Neuronal stem cell (in vitro differentiated cells): Measurements from ENCODE around the gene CACNB4.
"Not testable (repeated sequence)": the region's sequence is repeated elsewhere in the genome, so short reads cannot be mapped to it uniquely, and the experiment has no call there.

Experiments used
- DNase-seq: peaks from one replicate; pipeline ENCODE4 v3.0.0-alpha.2; 2013; ENCODE audit warnings: low spot score
- H2AFZ ChIP-seq: one replicate; pipeline ENCODE4 v1.6.1; 2013; ENCODE audit warnings: mild to moderate bottlenecking, low read length, inconsistent platforms
- H2AK5ac ChIP-seq: 2 replicates; pipeline ENCODE4 v1.6.1; 2013; ENCODE audit warnings: low read depth, mild to moderate bottlenecking, inconsistent platforms, low read length, moderate library complexity, mixed read lengths
- H2BK120ac ChIP-seq: 2 replicates; pipeline ENCODE4 v1.6.1; 2013; ENCODE audit warnings: low read depth, mild to moderate bottlenecking, inconsistent platforms, low read length, moderate library complexity, mixed read lengths
- H2BK12ac ChIP-seq: one replicate; pipeline ENCODE4 v1.6.1; 2013; ENCODE audit warnings: low read length, inconsistent platforms
- H2BK15ac ChIP-seq: 2 replicates; pipeline ENCODE4 v1.6.1; 2013; ENCODE audit warnings: mild to moderate bottlenecking, low read length, inconsistent platforms, mixed read lengths
- H2BK5ac ChIP-seq: one replicate; pipeline ENCODE4 v1.6.1; 2013; ENCODE audit warnings: inconsistent platforms, mild to moderate bottlenecking, low read length, moderate library complexity
- H3K14ac ChIP-seq: one replicate; pipeline ENCODE4 v1.6.1; 2013; ENCODE audit warnings: low read length, inconsistent platforms
- H3K18ac ChIP-seq: 2 replicates; pipeline ENCODE4 v1.6.1; 2013; ENCODE audit warnings: low read length, inconsistent platforms
- H3K23ac ChIP-seq: 2 replicates; pipeline ENCODE4 v1.6.1; 2013; ENCODE audit warnings: low read depth, mild to moderate bottlenecking, mixed read lengths, low read length, inconsistent platforms; ENCODE audit not compliant: poor library complexity
- H3K27ac ChIP-seq: replicated peaks from 3 replicates; pipeline ENCODE4 v1.5.1; 2013; ENCODE audit warnings: low read length, inconsistent platforms
- H3K27me3 ChIP-seq, 3 experiments: 2 replicates each; pipeline ENCODE4 v1.6.1; 2013; ENCODE audit warnings: low read length in 3 of 3, mild to moderate bottlenecking in 2 of 3, inconsistent platforms in 1 of 3, low read depth in 1 of 3, mixed read lengths in 1 of 3, moderate library complexity in 1 of 3; ENCODE audit not compliant: control insufficient read depth in 3 of 3, insufficient read depth in 3 of 3
- H3K36me3 ChIP-seq, 2 donors: replicated peaks in 1 of 2; 2 replicates each; pipeline ENCODE4 v1.6.1; 2013; ENCODE audit warnings: low read length in 2 of 2; ENCODE audit not compliant: control insufficient read depth in 2 of 2, insufficient read depth in 2 of 2
- H3K4ac ChIP-seq: 2 replicates; pipeline ENCODE4 v1.6.1; 2013; ENCODE audit warnings: inconsistent platforms, mild to moderate bottlenecking, low read length, moderate library complexity
- H3K4me1 ChIP-seq, 2 donors: 1 replicate in 1 of 2; 2 replicates in 1 of 2; pipeline ENCODE4 v1.6.1; 2013; ENCODE audit warnings: low read length in 2 of 2, low read depth in 1 of 2; ENCODE audit not compliant: control insufficient read depth in 2 of 2, insufficient read depth in 1 of 2
- H3K4me2 ChIP-seq: one replicate; pipeline ENCODE4 v1.6.1; 2013; ENCODE audit warnings: mild to moderate bottlenecking, low read length, inconsistent platforms; ENCODE audit not compliant: insufficient read depth, poor library complexity, severe bottlenecking
- H3K4me3 ChIP-seq, 2 donors: 2 replicates each; pipeline ENCODE4 v1.5.1; 2013; ENCODE audit warnings: low read length in 2 of 2, mild to moderate bottlenecking in 2 of 2, inconsistent platforms in 1 of 2, moderate library complexity in 1 of 2
- H3K79me1 ChIP-seq: one replicate; pipeline ENCODE4 v1.6.1; 2013; ENCODE audit warnings: low read depth, mild to moderate bottlenecking, inconsistent platforms, low read length, moderate library complexity
- H3K9ac ChIP-seq: one replicate; pipeline ENCODE4 v1.6.1; 2013; ENCODE audit warnings: mild to moderate bottlenecking, low read depth, low read length, inconsistent platforms; ENCODE audit not compliant: poor library complexity
- H3K9me3 ChIP-seq, 2 donors: replicated peaks in 1 of 2; 2 replicates each; pipeline versions ENCODE3 to v1.6.1; 2013; ENCODE audit warnings: low read length in 2 of 2, mild to moderate bottlenecking in 2 of 2, inconsistent platforms in 1 of 2, low read depth in 1 of 2, mixed read lengths in 1 of 2, moderate library complexity in 1 of 2; ENCODE audit not compliant: control insufficient read depth in 2 of 2, insufficient read depth in 1 of 2
- H4K8ac ChIP-seq: one replicate; pipeline ENCODE4 v1.6.1; 2013; ENCODE audit warnings: low read depth, mild to moderate bottlenecking, inconsistent platforms, low read length, moderate library complexity
- H4K91ac ChIP-seq: one replicate; pipeline ENCODE4 v1.6.1; 2013; ENCODE audit warnings: low read length, low read depth, mild to moderate bottlenecking, inconsistent platforms; ENCODE audit not compliant: poor library complexity
- WGBS, 2 donors: extraction: QIAGEN DNeasy Blood & Tissue Kit; methylation state at CpG; one replicate each; pipeline ENCODE4 v1.1.7; 2013; ENCODE audit warnings: missing lambda C conversion rate in 2 of 2, mixed read lengths in 1 of 2; ENCODE audit not compliant: insufficient read length in 2 of 2, insufficient replicate concordance in 1 of 2; ENCODE audit errors: extremely low coverage in 2 of 2; 5-methylcytosine and 5-hydroxymethylcytosine counted together

The CACNB4 gene

DNA sequence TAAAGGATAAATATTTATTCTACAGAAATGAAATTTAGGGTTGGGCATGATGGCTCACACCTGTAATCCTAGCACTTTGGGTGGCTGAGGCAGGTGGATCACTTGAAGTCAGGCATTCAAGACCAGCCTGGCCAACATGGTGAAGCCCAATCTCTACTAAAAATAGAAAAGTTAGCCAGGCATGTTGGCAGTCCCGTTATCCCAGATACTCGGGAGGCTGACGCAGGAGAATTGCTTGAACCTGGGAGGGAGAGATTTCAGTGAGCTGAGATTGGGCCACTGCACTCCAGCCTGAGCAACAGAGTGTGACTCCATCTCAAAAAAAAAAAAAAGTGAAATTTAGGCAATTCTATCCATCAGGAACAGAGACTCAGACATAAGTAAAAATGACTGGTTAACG is 8.1 kb downstream of the CACNB4 start:
- not testable (repeated sequence) for H3K9me3 ChIP-seq, H2BK12ac ChIP-seq, H2BK15ac ChIP-seq, H2AK5ac ChIP-seq, H4K8ac ChIP-seq, H3K27me3 ChIP-seq, H3K14ac ChIP-seq, H3K4ac ChIP-seq, H3K79me1 ChIP-seq, H3K4me3 ChIP-seq, H3K18ac ChIP-seq, H3K4me1 ChIP-seq, H3K9ac ChIP-seq, H3K27ac ChIP-seq, H2BK5ac ChIP-seq, H4K91ac ChIP-seq, H3K36me3 ChIP-seq, H3K4me2 ChIP-seq, DNase-seq, H3K23ac ChIP-seq, H2AFZ ChIP-seq, H2BK120ac ChIP-seq
- no CpG with 5 or more reads among the region's 4 CpGs for WGBS, 2 donors

DNA sequence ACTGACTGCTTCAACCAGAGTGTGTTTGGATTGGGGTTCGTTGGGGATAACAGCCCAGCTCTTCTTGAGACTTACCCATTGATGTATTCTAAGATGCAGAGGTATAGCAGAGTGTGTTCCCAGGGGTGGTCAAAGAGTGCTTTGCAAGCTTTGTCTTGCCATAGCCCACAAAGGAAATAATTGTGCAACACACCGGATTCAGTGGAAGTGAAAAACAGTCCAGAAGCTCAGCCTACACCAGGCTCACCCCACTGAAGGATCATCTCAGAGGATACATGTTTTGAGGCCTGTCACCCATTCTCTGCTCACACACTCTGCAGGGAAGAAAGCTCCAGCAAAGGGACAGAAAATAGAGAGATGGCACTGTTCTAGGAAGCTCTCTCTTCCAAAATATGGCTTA is 9.6 kb downstream of the CACNB4 start:
- no peak overlapping the region for H2BK12ac ChIP-seq
- H2AFZ ChIP-seq = no peak overlapping the region
- H3K27ac ChIP-seq = no peak overlapping the region
- H3K4ac ChIP-seq = no peak overlapping the region
- H2BK5ac ChIP-seq = no peak overlapping the region
- no peak overlapping the region for H4K91ac ChIP-seq
- WGBS, 2 donors = no CpG with 5 or more reads among the region's 2 CpGs
- no peak overlapping the region for H3K4me3 ChIP-seq
- H3K23ac ChIP-seq = no peak overlapping the region
- DNase-seq = no peak
- H3K27me3 ChIP-seq = no peaks in the 10 kb centered on the region
- no peak overlapping the region for H2BK15ac ChIP-seq
- H3K79me1 ChIP-seq = no peaks in the 10 kb centered on the region
- H4K8ac ChIP-seq = no peak overlapping the region
- H3K9ac ChIP-seq = no peak overlapping the region
- no peak overlapping the region for H3K14ac ChIP-seq
- no peak overlapping the region for H2AK5ac ChIP-seq
- H2BK120ac ChIP-seq = no peak overlapping the region
- no peaks in the 10 kb centered on the region for H3K9me3 ChIP-seq
- H3K4me1 ChIP-seq = no peaks in the 10 kb centered on the region
- no peaks in the 10 kb centered on the region for H3K36me3 ChIP-seq
- no peak overlapping the region for H3K4me2 ChIP-seq
- no peak overlapping the region for H3K18ac ChIP-seq

DNA sequence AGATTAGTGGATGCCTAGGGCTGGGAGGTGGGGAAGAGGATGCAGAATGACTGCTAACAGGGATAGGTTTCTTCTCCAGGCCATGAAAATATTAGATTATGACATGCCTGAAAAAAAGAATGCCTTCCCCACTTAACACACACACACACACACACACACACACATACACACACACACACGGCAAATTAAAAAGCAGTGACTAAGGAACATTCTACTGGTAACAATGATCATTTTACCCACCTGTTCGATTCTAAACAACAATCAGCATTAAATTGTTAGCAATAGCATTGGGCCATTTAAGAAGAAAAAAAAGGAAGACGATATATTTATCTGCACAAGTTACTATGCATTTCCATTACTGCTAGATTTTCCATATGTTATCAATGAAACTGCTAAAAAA is 10.8 kb downstream of the CACNB4 start:
- H3K79me1 ChIP-seq = no peaks in the 10 kb centered on the region
- H3K27ac ChIP-seq = no peak overlapping the region
- no peaks in the 10 kb centered on the region for H3K36me3 ChIP-seq
- H3K9me3 ChIP-seq = no peaks in the 10 kb centered on the region
- no peak overlapping the region for H4K8ac ChIP-seq
- no peak overlapping the region for H4K91ac ChIP-seq
- no peak overlapping the region for H3K4me2 ChIP-seq
- no peak overlapping the region for H2AFZ ChIP-seq
- no peak for DNase-seq
- H3K14ac ChIP-seq = no peak overlapping the region
- H3K4me1 ChIP-seq = no peaks in the 10 kb centered on the region
- H2AK5ac ChIP-seq = no peak overlapping the region
- H3K4me3 ChIP-seq = no peak overlapping the region
- no peak overlapping the region for H3K23ac ChIP-seq
- no peak overlapping the region for H2BK120ac ChIP-seq
- no CpG with 5 or more reads among the region's 3 CpGs for WGBS, 2 donors
- H2BK5ac ChIP-seq = no peak overlapping the region
- H3K9ac ChIP-seq = no peak overlapping the region
- H2BK15ac ChIP-seq = no peak overlapping the region
- H2BK12ac ChIP-seq = no peak overlapping the region
- no peaks in the 10 kb centered on the region for H3K27me3 ChIP-seq
- no peak overlapping the region for H3K4ac ChIP-seq
- H3K18ac ChIP-seq = no peak overlapping the region

DNA sequence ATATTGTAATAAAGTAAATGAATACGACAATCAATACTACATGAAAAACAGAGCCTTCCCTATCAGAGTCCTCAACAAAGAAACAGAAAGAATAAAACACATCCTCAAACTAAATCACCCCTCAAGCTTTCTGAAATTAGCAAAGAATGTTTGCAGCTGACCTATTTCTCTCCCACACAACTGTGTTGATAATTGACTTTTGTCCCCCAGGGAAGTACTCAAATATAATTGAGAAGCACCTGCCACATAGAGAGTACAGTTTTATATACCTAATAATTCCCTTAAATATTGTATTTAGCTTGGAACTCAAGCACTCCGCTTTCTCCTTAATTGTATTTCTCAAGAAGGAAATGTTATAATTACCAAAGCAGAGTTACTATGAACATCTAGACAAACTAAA is 12.6 kb downstream of the CACNB4 start:
- H3K4ac ChIP-seq = no peak overlapping the region
- H4K8ac ChIP-seq = no peak overlapping the region
- no peak overlapping the region for H2BK15ac ChIP-seq
- no peak overlapping the region for H2AK5ac ChIP-seq
- no peak overlapping the region for H2BK12ac ChIP-seq
- no peaks in the 10 kb centered on the region for H3K4me1 ChIP-seq
- no peak overlapping the region for H3K9ac ChIP-seq
- DNase-seq = no peak
- no peak overlapping the region for H3K18ac ChIP-seq
- H4K91ac ChIP-seq = no peak overlapping the region
- no CpG with 5 or more reads among the region's 2 CpGs for WGBS, 2 donors
- H3K23ac ChIP-seq = no peak overlapping the region
- H3K36me3 ChIP-seq = no peaks in the 10 kb centered on the region
- H3K27ac ChIP-seq = no peak overlapping the region
- H2BK5ac ChIP-seq = no peak overlapping the region
- no peaks in the 10 kb centered on the region for H3K9me3 ChIP-seq
- no peak overlapping the region for H3K4me3 ChIP-seq
- no peak overlapping the region for H2AFZ ChIP-seq
- H3K79me1 ChIP-seq = no peaks in the 10 kb centered on the region
- no peaks in the 10 kb centered on the region for H3K27me3 ChIP-seq
- no peak overlapping the region for H3K14ac ChIP-seq
- H3K4me2 ChIP-seq = no peak overlapping the region
- H2BK120ac ChIP-seq = no peak overlapping the region
